K562 (cell line): ENCODE data around the gene ASB15. TPM values are rescaled to one million over a fixed set of nuclear protein-coding genes. Genes with fewer than 3 reads are reported as not detected.

Source experiments
- ATF7 ChIP-seq: fragments of 450-650 bp; IDR thresholded peaks from 2 replicates; pipeline ENCODE4 v1.7.1; 2014; ENCODE audit warnings: mild to moderate bottlenecking, moderate library complexity
- BACH1 ChIP-seq: fragments of 200-800 bp; sonication (Bioruptor generic); IDR thresholded peaks from 2 replicates; pipeline ENCODE4 v1.6.1; 2016; ENCODE audit warnings: missing genetic modification characterization, missing compliant biosample characterization
- EP300 ChIP-seq: IDR thresholded peaks from 2 replicates; pipeline ENCODE4 v1.6.1; 2012; ENCODE audit warnings: low read length, improper control_type of control experiment
- GTF2A2 ChIP-seq: IDR thresholded peaks from 2 replicates; pipeline ENCODE4 v1.6.1; 2016; ENCODE audit warnings: mild to moderate bottlenecking, missing genetic modification characterization, missing compliant biosample characterization
- HDAC8 ChIP-seq: fragments of 450-650 bp; IDR thresholded peaks from 2 replicates; pipeline ENCODE4 v1.6.1; 2016; ENCODE audit warnings: mild to moderate bottlenecking, missing genetic modification characterization, moderate library complexity, missing compliant biosample characterization
- MEIS2 ChIP-seq: fragments of 450-650 bp; IDR thresholded peaks from 2 replicates; pipeline ENCODE4 v1.6.1; 2014; ENCODE audit warnings: mild to moderate bottlenecking; ENCODE audit not compliant: partially characterized antibody
- TRIM24 ChIP-seq, 2 experiments: fragments of 450-650 bp; IDR thresholded peaks; 2 replicates each; pipeline ENCODE4 v1.6.1; 2016
- ZNF24 ChIP-seq: fragments of 450-650 bp; IDR thresholded peaks from 2 replicates; pipeline ENCODE4 v1.6.1; 2016
- ZNF589 ChIP-seq: fragments of 200-800 bp; sonication (Bioruptor generic); IDR thresholded peaks from 2 replicates; pipeline ENCODE4 v1.6.1; 2016; ENCODE audit warnings: low read depth, missing genetic modification characterization, missing compliant biosample characterization
- ZNF766 ChIP-seq: fragments of 200-800 bp; sonication (Bioruptor generic); conservative IDR thresholded peaks from 2 replicates; pipeline ENCODE4 v1.6.1; 2016; ENCODE audit warnings: missing genetic modification characterization, missing compliant biosample characterization
- polyA plus RNA-seq, 8 experiments: library from polyadenylated mRNA; depleted of rRNA in 4 of 8; stranded (reverse) in 5 of 8; unstranded in 3 of 8; fragments of >200 nt; fragmentation: Nextera tagmentation in 2 of 8; fragmentation: Illumina TruSeq in 1 of 8; extraction: Ambion mirVana in 2 of 8; extraction: Trizol in 1 of 8; gene quantifications; 2 replicates each; pipeline versions ENCODE4 v1.2.1 to v1.2.3, GENCODE V29; 2011 to 2014; ENCODE audit warnings: inconsistent platforms in 1 of 8, missing spikeins in 1 of 8
- total RNA-seq, 7 experiments: library from RNA; depleted of rRNA in 6 of 7; stranded (reverse); fragments of >200 nt in 6 of 7; fragmentation: Illumina TruSeq in 2 of 7; extraction: Trizol in 2 of 7; gene quantifications; 2 replicates each; pipeline versions ENCODE4 v1.2.1 to v1.2.3, GENCODE V29; 2011 to 2021; ENCODE audit warnings: low replicate concordance in 1 of 7
- TF ChIP-seq, protein P1 (sequence below): fragments of 250-450 bp; sonication (Bioruptor Pico); IDR thresholded peaks from 2 replicates; pipeline ENCODE4 v1.4.0; 2020
- TF ChIP-seq, protein P2 (sequence below): fragments of 450-650 bp; IDR thresholded peaks from 2 replicates; pipeline ENCODE4 v1.6.1; 2016; ENCODE audit warnings: missing biosample characterization, missing genetic modification characterization
- TF ChIP-seq, protein P3 (sequence below): fragments of 250-450 bp; sonication (Bioruptor Pico); IDR thresholded peaks from 2 replicates; pipeline ENCODE4 v1.5.0; 2021; ENCODE audit warnings: mild to moderate bottlenecking, borderline replicate concordance
- TF ChIP-seq, protein P4 (sequence below): fragments of 450-650 bp; IDR thresholded peaks from 2 replicates; pipeline ENCODE4 v1.6.1; 2018; ENCODE audit not compliant: partially characterized antibody

The ASB15 gene
- total and polyA plus RNA-seq, 9 of the 15 experiments (the other 6 are each of a cell fraction or from before 2014, with no cell fraction given), result 0.03 to 0.14 (median 0.04) TPM; not detected in 3

DNA sequence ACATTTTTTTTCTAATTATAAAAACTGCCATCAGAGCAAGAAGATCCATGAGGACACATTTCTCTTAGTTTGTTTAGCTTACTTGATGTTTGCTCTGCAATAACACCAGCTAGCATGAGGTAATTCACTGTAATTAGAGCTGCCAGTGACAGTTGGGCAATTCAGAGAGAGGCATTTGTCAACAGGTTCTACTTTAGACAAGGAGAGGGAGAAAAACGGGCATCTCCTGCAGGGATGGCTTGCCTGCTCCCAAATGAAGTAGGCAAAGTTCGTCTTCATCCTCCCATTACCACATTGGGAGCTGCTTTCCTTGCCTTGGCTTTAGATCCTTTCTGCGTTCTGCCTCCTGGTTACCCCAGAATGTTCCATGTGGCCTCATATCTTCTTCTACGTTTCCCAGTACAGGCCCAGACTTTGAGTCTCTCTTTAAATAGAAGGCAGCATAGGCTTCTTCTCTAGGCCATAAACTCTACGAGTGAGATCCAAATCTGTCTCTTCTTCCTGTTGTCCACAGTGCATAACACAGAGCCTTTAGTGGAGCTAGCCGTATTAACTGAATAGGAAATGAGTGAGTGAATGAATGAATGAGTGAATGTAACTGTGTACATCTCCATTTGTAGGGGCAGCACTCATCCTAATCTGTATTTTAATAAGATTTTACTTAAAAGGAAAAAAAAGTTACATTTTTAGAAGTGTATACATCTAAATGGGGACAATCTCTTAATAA lies 21.2 kb downstream of the ASB15 start (continued):
- TF ChIP-seq, protein P1, sequence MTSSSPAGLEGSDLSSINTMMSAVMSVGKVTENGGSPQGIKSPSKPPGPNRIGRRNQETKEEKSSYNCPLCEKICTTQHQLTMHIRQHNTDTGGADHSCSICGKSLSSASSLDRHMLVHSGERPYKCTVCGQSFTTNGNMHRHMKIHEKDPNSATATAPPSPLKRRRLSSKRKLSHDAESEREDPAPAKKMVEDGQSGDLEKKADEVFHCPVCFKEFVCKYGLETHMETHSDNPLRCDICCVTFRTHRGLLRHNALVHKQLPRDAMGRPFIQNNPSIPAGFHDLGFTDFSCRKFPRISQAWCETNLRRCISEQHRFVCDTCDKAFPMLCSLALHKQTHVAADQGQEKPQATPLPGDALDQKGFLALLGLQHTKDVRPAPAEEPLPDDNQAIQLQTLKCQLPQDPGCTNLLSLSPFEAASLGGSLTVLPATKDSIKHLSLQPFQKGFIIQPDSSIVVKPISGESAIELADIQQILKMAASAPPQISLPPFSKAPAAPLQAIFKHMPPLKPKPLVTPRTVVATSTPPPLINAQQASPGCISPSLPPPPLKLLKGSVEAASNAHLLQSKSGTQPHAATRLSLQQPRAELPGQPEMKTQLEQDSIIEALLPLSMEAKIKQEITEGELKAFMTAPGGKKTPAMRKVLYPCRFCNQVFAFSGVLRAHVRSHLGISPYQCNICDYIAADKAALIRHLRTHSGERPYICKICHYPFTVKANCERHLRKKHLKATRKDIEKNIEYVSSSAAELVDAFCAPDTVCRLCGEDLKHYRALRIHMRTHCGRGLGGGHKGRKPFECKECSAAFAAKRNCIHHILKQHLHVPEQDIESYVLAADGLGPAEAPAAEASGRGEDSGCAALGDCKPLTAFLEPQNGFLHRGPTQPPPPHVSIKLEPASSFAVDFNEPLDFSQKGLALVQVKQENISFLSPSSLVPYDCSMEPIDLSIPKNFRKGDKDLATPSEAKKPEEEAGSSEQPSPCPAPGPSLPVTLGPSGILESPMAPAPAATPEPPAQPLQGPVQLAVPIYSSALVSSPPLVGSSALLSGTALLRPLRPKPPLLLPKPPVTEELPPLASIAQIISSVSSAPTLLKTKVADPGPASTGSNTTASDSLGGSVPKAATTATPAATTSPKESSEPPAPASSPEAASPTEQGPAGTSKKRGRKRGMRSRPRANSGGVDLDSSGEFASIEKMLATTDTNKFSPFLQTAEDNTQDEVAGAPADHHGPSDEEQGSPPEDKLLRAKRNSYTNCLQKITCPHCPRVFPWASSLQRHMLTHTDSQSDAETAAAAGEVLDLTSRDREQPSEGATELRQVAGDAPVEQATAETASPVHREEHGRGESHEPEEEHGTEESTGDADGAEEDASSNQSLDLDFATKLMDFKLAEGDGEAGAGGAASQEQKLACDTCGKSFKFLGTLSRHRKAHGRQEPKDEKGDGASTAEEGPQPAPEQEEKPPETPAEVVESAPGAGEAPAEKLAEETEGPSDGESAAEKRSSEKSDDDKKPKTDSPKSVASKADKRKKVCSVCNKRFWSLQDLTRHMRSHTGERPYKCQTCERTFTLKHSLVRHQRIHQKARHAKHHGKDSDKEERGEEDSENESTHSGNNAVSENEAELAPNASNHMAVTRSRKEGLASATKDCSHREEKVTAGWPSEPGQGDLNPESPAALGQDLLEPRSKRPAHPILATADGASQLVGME (CRISPR knock-in tag), result 0 out of 2 replicates have a peak, but pooled peaks have one; percentile 37
- TF ChIP-seq, protein P2, sequence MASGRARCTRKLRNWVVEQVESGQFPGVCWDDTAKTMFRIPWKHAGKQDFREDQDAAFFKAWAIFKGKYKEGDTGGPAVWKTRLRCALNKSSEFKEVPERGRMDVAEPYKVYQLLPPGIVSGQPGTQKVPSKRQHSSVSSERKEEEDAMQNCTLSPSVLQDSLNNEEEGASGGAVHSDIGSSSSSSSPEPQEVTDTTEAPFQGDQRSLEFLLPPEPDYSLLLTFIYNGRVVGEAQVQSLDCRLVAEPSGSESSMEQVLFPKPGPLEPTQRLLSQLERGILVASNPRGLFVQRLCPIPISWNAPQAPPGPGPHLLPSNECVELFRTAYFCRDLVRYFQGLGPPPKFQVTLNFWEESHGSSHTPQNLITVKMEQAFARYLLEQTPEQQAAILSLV (tag), result 0 out of 2 replicates have a peak, but pooled peaks have one; percentile 17
- TF ChIP-seq, protein P3, sequence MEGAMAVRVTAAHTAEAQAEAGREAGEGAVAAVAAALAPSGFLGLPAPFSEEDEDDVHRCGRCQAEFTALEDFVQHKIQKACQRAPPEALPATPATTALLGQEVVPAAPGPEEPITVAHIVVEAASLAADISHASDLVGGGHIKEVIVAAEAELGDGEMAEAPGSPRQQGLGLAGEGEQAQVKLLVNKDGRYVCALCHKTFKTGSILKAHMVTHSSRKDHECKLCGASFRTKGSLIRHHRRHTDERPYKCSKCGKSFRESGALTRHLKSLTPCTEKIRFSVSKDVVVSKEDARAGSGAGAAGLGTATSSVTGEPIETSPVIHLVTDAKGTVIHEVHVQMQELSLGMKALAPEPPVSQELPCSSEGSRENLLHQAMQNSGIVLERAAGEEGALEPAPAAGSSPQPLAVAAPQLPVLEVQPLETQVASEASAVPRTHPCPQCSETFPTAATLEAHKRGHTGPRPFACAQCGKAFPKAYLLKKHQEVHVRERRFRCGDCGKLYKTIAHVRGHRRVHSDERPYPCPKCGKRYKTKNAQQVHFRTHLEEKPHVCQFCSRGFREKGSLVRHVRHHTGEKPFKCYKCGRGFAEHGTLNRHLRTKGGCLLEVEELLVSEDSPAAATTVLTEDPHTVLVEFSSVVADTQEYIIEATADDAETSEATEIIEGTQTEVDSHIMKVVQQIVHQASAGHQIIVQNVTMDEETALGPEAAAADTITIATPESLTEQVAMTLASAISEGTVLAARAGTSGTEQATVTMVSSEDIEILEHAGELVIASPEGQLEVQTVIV (CRISPR knock-in tag), result peak; percentile 63; the same call in 1 of the 2 replicates
- TF ChIP-seq, protein P4, sequence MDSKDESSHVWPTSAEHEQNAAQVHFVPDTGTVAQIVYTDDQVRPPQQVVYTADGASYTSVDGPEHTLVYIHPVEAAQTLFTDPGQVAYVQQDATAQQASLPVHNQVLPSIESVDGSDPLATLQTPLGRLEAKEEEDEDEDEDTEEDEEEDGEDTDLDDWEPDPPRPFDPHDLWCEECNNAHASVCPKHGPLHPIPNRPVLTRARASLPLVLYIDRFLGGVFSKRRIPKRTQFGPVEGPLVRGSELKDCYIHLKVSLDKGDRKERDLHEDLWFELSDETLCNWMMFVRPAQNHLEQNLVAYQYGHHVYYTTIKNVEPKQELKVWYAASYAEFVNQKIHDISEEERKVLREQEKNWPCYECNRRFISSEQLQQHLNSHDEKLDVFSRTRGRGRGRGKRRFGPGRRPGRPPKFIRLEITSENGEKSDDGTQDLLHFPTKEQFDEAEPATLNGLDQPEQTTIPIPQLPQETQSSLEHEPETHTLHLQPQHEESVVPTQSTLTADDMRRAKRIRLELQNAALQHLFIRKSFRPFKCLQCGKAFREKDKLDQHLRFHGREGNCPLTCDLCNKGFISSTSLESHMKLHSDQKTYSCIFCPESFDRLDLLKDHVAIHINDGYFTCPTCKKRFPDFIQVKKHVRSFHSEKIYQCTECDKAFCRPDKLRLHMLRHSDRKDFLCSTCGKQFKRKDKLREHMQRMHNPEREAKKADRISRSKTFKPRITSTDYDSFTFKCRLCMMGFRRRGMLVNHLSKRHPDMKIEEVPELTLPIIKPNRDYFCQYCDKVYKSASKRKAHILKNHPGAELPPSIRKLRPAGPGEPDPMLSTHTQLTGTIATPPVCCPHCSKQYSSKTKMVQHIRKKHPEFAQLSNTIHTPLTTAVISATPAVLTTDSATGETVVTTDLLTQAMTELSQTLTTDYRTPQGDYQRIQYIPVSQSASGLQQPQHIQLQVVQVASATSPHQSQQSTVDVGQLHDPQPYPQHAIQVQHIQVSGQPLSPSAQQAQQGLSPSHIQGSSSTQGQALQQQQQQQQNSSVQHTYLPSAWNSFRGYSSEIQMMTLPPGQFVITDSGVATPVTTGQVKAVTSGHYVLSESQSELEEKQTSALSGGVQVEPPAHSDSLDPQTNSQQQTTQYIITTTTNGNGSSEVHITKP, result no peak
- TF ChIP-seq TRIM24 (IDR thresholded peaks at IDR 0.05) (peak in 1 of 2 experiments; percentile 59; a peak in 2 of 4 replicates), ATF7 (peak; percentile 76), HDAC8 (tag) (peak; percentile 84; the same call in 1 of the 2 replicates), EP300 (peak; percentile 75; the same call in 1 of the 2 replicates), MEIS2 (peak; percentile 53), ZNF24 (peak; percentile 92), ZNF589 (CRISPR knock-in tag) (peak; percentile 95; the same call in 1 of the 2 replicates), ZNF766 (CRISPR knock-in tag) (peak; percentile 88), BACH1 (tag) (peak; percentile 80), GTF2A2 (tag) (0 out of 2 replicates have a peak, but pooled peaks have one; percentile 24)
